ENCODE data around the gene PLAC8L1.
A peak's percentile ranks its signal among the peaks of the same experiment; 100 is the strongest.
"Not testable (repeated sequence)": the region's sequence is repeated elsewhere in the genome, so short reads cannot be mapped to it uniquely, and the experiment has no call there.

PLAC8L1 gene, protein sequence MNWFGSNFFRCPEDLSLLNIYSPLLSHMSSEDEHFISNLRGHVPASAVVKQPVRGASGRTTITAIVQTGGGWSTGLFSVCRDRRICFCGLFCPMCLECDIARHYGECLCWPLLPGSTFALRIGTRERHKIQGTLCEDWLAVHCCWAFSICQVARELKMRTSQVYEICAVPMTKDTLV

DNA sequence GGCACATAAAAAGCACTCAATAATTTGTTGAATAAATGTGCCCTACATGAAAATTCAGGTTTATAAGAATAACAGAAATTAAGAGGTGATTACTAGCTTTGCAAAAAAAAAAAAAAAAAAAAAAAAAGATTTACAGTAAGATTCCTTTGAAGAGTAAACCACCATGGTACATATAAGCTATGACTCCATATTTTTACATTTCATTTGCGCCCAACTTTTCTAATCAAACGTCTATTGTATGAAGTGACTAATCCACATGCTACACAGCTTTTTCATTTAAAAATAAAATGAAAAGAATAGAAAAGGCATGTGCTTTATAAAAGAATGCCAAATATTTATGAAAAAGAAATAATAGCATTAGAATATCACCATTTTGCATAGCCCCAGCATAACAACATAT lies at the start of gene PLAC8L1:
Gene PLAC8L1, minus strand, starts transcription at position 101 of the 400 bp plus-strand sequence. CDS start 1,266 bp downstream, outside the sequence.
- DNase-seq (ENCODE audit: low spot score) = no peak

DNA sequence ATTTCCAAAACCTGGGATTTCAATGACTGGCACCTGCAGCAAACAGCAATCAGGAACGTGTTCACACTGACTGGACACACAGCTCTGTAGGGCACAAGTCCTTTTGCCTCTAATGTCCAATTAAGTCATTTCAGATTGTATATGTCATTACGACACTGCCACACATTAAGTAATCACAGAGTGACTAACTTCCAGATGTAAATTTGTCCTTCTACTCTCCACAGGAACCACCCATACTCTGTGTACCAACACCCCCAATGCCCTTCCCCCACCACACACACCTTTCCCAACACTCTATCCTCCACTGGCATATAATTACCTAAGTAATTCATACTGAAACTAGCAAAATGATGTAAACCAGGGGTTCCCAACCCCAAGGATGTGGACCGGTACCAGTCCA lies 46.6 kb upstream of the PLAC8L1 start:
- DNase-seq (ENCODE audit: low spot score) = no peak

DNA sequence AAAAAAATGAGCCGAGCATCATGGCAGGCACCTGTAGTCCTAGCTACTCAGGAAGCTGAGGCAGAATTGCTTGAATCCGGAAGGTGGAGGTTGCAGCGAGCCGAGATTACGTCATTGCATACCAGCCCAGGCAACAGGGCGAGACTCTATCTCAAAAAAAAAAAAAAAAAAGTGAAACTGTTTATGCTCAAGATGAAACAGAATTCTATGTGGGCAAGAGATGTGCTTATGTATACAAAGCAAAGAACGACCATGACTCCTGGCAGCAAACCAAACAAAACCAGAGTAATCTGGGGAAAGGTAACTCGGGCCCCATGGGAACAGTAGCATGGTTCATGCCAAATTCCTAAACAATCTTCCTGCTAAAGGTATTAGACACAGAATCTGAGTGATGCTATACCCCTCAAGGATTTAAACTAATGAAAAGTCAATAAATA lies 32.6 kb upstream of the PLAC8L1 start:
- DNase-seq (ENCODE audit: low spot score) = no peak

DNA sequence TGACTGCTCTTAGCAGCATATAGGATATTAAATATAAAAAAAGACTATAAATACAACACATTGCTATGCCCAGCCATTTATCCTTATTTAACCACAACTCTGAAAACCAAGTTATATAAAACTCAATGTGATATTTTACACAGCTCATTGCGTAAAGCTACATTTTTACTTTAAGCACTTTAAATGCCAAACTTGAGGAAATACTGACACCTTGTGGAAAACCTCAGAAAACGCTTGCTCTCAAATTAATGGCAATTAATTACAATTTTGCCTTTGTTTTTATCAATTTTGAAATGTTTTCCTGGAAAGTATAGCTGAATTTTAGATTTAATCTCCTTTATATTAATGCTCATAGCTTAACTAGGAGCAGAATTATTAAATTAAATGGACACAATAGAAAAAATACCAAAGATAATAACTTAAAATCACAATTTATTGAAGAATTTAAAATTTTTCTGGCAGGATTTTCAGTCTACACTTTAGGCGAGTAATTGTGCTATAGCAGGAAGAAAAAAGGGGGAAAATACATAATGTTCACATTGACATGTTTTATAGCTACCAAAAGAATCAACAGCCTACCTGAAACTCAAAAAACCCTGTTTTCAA lies 25.2 kb upstream of the PLAC8L1 start:
- DNase-seq (ENCODE audit: low spot score) = peak; percentile 31

DNA sequence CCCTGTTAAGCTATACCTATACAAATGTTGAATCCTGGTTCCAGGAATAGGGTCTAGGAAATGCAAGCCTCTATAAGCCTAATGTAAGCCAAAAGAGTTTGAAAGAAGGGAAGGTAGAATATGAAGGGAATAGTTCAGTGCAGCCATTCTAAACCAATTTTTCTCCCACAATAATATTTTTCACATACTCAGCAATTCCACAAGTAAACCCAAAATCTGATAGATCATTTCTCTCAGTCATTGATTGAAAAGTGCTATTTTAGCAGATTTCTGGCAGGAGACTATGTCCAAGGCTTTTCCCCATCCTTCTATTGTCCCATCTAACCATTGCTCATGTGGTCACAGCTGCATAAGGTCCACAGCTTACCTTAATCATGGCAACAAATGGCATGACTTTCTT lies 20.7 kb upstream of the PLAC8L1 start:
- no peak for DNase-seq (ENCODE audit: low spot score)

DNA sequence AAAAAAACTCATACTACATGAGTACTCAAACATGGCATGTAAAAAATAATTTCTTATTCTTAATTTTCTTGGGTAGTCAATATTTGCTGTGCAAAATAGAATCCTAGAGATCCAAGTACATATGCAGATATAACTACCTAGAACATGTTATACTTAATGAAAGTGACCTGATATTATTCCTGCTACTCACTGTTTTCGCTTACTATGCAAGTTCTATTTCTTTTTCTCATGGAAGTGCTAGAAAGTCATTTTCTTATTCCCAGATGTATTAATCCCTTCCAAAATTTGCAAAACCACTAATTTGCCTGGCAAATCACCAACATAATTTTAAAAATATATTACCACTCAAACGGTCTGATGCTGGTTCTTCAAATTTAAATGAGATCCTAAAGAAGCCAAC lies 19.2 kb upstream of the PLAC8L1 start:
- DNase-seq (ENCODE audit: low spot score) = no peak

GRCh38 chr5:146121451-146121850 lies 16.1 kb upstream of the PLAC8L1 start:
- DNase-seq (ENCODE audit: low spot score) = not testable (repeated sequence)

DNA sequence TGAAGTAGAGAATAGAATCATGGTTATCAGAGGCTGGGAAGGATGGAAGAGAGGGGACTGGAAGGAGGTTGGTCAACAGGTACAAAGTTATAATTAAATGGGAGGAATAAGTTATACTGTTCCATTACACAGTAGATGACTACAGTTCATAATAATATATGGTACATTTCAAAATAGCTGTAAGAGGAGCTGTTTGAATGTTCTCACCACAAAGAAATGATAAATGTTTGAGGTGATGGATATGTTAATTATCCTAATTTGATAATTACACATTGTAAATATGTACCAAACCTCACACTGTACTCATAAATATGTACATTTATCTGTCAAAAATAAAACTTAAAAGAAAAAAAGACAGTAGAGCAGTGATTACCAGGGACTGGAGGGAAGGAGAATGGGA lies 12.9 kb upstream of the PLAC8L1 start:
- no peak for DNase-seq (ENCODE audit: low spot score)

GRCh38 chr5:146117216-146117615 lies 11.8 kb upstream of the PLAC8L1 start:
- DNase-seq (ENCODE audit: low spot score) = not testable (repeated sequence)

DNA sequence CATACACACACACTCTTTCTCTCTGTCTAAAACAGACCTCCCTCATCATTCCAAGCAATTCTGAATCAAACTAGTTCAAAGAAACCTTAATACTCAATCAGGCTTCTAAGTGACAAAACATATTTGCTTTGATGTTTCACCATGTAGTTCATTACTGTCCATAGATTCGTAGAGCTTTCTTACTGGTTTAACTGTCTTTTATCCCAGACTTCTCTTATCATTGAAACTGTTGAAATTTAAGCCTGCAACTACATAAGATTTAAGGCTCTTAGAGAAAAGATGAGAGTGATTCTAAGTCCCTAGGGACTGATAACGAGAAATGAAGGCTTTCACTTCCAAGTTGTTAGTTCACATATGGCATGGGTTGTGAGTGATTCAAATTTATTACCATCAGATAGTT lies 11.0 kb upstream of the PLAC8L1 start:
- no peak for DNase-seq (ENCODE audit: low spot score)

DNA sequence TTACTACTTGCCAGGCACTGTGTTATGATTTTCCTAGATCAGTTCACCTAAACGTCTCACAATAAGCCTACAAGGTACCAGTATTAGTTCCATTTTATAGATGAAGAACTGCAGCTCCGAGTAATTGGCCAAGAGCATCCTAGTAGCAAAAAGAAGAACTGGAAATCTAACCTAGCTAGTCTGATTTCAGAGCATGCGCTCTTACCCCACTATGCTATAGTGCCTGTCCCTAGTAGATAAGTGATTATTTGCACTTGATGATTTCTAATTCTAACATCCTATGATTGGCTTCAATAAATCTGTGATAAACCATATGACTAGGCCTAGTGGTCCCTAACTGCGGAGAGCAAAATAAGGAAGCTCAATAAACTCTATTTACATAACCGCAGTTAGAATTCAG lies 7.1 kb upstream of the PLAC8L1 start:
- DNase-seq (ENCODE audit: low spot score) = no peak

- no peak for DNase-seq (ENCODE audit: low spot score)
Measured at GRCh38 chr5:146111409-146111808, 6.0 kb upstream of the PLAC8L1 start.

GRCh38 chr5:146109379-146109778 lies 4.0 kb upstream of the PLAC8L1 start:
- DNase-seq (ENCODE audit: low spot score) = no peak

DNA sequence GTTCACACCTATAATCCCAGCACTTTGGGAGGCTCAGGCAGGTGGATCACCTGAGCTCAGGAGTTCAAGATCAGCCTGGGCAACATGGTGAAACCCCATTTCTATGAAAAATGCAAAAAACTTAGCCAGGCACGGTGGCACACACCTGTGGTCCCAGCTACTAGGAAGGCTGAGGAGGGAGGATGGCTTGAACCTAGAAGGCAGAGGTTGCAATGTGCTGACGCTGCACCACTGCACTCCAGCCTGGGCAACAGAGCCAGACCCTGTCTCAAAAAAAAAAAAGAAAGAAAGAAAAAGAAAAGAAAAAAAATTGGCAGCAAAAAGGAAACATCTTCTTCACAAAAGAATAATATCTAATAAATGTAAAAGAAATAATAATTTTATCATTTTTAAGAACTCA lies 3.5 kb upstream of the PLAC8L1 start:
- DNase-seq (ENCODE audit: low spot score) = not testable (repeated sequence)

DNA sequence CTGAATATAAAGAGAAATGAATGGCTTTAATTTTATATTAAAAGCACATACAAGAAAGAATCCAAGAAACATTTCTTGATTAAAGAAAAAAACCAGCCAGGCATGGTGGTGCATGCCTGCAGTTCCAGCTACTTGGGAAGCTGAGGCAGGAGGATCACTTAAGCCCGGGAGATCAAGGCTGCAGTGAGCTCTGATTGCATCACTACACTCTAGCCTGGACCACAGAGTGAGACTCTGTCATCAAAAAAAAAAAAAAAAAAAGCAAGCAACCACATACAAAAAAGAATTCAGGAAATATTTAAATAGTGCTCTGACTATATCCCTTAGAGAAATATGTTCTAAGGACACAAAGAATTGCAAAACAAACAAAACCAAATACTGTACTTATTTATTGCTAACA lies 2.5 kb upstream of the PLAC8L1 start:
- DNase-seq (ENCODE audit: low spot score) = no peak

- DNase-seq (ENCODE audit: low spot score) = no peak
Measured at GRCh38 chr5:146103594-146103993, 1.8 kb downstream of the PLAC8L1 start.

DNA sequence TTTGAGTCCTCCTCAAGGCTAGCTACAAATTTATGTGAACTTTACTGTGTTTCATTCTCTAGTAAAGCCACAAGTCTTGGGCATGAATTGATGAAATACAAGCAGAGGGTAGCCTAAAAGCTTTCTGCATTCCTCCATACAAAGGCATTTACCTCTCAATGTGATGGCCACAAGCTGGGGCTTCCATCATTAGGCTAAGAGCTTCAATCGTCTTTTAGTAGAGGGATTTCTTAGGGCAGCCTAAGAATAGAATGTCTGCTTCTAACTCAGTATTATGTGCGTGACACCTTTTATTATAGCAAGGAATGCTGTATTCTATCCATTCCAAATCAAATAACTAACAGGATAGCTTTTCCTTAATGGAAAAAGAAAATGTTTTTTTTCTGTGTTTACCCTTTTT lies 3.7 kb downstream of the PLAC8L1 start:
- no peak for DNase-seq (ENCODE audit: low spot score)

GRCh38 chr5:146098047-146098446 lies 7.3 kb downstream of the PLAC8L1 start:
- no peak for DNase-seq (ENCODE audit: low spot score)

DNA sequence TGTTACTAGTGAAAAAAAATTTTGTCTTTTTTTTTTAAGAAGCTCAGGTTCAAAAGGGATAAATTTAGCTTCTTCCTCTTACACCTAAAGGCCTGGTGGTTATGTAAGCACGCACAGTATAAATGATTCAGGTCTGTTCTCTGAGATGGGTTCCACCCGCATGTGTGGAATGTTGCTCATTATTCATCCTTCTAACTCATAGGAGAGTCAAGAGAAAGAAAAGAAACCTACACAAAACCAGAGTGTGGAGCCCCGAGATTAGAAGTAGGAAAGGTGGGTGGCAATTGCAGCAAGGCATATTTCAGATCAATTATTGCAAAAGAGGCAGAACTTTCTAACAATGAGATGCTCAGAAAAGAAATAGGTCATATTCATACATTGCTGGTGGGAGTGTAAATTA lies 13.5 kb downstream of the PLAC8L1 start:
- no peak for DNase-seq (ENCODE audit: low spot score)

DNA sequence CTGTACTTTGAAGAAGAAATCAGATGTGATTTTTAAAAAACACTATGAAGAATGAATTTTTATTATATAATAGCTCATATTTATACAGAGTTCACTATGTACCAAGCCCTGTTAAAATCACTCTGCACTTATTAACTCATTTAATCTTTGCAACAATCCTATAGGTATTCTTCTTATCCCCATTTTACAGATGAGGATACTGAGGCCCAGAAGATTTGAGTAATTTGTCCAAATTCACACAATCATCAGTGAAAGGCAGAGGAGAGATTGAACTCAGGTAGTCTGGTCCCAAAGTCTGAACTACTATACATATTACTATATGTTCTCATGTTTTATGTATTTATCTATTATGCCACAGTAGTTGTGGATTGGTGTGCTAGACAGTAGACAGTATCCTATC lies 16.1 kb downstream of the PLAC8L1 start:
- DNase-seq (ENCODE audit: low spot score) = no peak

DNA sequence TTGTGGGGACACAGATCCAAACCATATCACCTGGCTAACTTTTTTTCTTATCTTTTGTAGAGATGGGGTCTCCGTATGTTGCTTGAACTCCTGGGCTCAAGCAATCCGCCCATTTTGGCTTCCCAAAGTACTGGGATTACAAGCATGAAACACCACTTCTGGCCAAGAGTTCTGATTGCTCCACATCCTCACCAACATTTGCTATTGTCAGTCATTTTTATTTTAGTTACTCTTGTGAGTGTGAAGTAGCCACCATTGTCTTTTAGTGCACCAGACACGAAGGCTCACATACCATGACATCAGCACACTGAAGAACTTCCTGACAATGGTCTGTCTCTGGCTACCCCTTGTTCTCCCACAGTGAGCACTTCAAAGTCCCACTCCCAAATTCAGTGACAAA lies 17.3 kb downstream of the PLAC8L1 start:
- DNase-seq (ENCODE audit: low spot score) = no peak

DNA sequence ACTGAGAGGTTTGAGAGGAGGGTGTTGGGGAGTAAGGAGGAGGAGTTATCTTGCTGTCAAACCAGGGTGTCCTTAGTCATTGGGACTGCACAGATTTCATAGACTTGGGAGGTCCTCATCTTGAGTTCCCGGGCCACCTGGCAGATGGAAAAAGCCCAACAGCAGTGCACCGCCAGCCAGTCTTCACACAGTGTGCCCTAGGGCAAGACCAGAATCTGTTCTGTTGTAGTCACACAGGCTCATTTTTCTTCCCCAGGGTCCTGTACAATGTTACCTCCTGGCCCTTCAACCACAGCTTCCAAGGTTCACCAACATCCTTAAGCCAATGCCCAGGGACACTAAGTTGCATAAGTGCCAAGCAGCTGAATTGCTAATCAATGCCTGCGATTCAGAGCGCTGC lies 21.0 kb downstream of the PLAC8L1 start:
- DNase-seq (ENCODE audit: low spot score) = no peak

- no peak for DNase-seq (ENCODE audit: low spot score)
Measured at GRCh38 chr5:146082798-146083197, 22.6 kb downstream of the PLAC8L1 start.

GRCh38 chr5:146081556-146081955 lies 23.8 kb downstream of the PLAC8L1 start:
- no peak for DNase-seq (ENCODE audit: low spot score)
